Hepatocyte (in vitro differentiated cells): ENCODE results near the gene TAF1D.

Experiments
- CTCF ChIP-seq: fragments of 200-600 bp; sonication (generic); IDR thresholded peaks from 2 replicates; pipeline ENCODE4 v1.5.1; 2016; ENCODE audit warnings: antibody characterized with exemption, mild to moderate bottlenecking; ENCODE audit not compliant: poor library complexity
- EZH2 ChIP-seq: fragments of 200-600 bp; sonication (generic); IDR thresholded peaks from 2 replicates; pipeline ENCODE4 v1.6.1; 2016; ENCODE audit warnings: antibody characterized with exemption, mild to moderate bottlenecking, borderline replicate concordance
- EZH2phosphoT487 ChIP-seq: fragments of 200-600 bp; sonication (generic); IDR thresholded peaks from one replicate; pipeline ENCODE4 v1.6.1; 2018; ENCODE audit warnings: antibody characterized with exemption, mild to moderate bottlenecking, low read depth, moderate library complexity; ENCODE audit not compliant: unreplicated experiment, severe bottlenecking

GRCh38 chr11:93741094-93741881 lies at the start of gene TAF1D, which contains the start of gene C11orf54:
- TF ChIP-seq CTCF (no peak), EZH2phosphoT487 (no peak), EZH2 (no peak)
